GM23248 (cell line): Measurements from ENCODE around the gene MIB1.

Experiments
- EZH2 ChIP-seq: fragments of 200-600 bp; sonication (generic); IDR thresholded peaks from 2 replicates; pipeline ENCODE4 v1.6.1; 2018; ENCODE audit warnings: antibody characterized with exemption, mild to moderate bottlenecking; ENCODE audit not compliant: insufficient read depth, poor library complexity, severe bottlenecking
- EZH2phosphoT487 ChIP-seq: fragments of 200-600 bp; sonication (generic); IDR thresholded peaks from 2 replicates; pipeline ENCODE4 v1.6.1; 2018; ENCODE audit warnings: antibody characterized with exemption, moderate library complexity, mild to moderate bottlenecking, low read depth; ENCODE audit not compliant: insufficient read depth

DNA sequence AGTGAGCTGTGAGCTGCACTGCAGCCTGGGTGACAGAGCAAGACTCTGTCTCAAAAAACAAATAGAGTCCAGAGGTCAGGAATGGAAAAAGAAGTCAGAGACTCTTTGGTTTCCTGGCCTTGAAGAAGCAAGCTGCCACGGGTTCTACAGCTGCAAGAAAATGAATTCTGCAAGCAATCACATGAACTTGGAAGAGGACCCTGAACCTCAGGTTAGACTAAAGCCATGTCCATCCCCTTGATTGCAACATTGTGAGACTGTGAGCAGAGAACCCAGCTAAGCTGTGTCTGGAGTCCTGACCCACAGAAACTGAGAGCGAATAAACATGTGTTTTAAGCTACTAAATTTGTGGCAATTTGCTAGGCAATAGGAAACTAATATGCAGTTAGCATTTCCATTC is 12.9 kb upstream of the MIB1 start:
- TF ChIP-seq EZH2phosphoT487 (no peak), EZH2 (no peak)
